Measurements from ENCODE around the gene PRSS23. TPM values are rescaled to one million over a fixed set of nuclear protein-coding genes. Genes with fewer than 3 reads are reported as not detected.

The PRSS23 gene
- polyA plus RNA-seq, 1 experiment, result 50.3 TPM

- Histone ChIP-seq H3K27me3 (ENCODE audit: control insufficient read depth, insufficient read depth, low read length) (no peaks in the 10 kb centered on the region), H3K9me3 (ENCODE audit: control insufficient read depth, insufficient read depth, low read length) (no peaks in the 10 kb centered on the region), H3K27ac (ENCODE audit: low read depth, low read length) (no peak overlapping the region), H3K4me3 (ENCODE audit: low read depth, low read length) (no peak overlapping the region)
- no peak for DNase-seq (ENCODE audit: low read depth, low spot score)
- no peak for TF ChIP-seq CTCF (IDR thresholded peaks at IDR 0.05; ENCODE audit: low read depth, low read length)
- POLR2A ChIA-PET, result no interaction called here
- CTCF ChIA-PET, result no interaction called here
Observed at GRCh38 chr11:86782742-86783141, 17.6 kb upstream of the PRSS23 start.

GRCh38 chr11:86783661-86784060 is 16.7 kb upstream of the PRSS23 start:
- no peak for TF ChIP-seq CTCF (IDR thresholded peaks at IDR 0.05; ENCODE audit: low read depth, low read length)
- H3K27me3 ChIP-seq (ENCODE audit: control insufficient read depth, insufficient read depth, low read length), result no peaks in the 10 kb centered on the region
- CTCF ChIA-PET, result interaction anchor here (2.6 kb wide), 1 partner anchor 176 kb away, joined by 10 read pairs; no protein-coding TSS in a partner anchor
- H3K27ac ChIP-seq (ENCODE audit: low read depth, low read length), result no peak overlapping the region
- H3K9me3 ChIP-seq (ENCODE audit: control insufficient read depth, insufficient read depth, low read length), result no peaks in the 10 kb centered on the region
- H3K4me3 ChIP-seq (ENCODE audit: low read depth, low read length), result no peak overlapping the region
- no peak for DNase-seq (ENCODE audit: low read depth, low spot score)
- POLR2A ChIA-PET, result no interaction called here

- Histone ChIP-seq H3K27ac (ENCODE audit: low read depth, low read length) (no peak overlapping the region), H3K4me3 (ENCODE audit: low read depth, low read length) (no peak overlapping the region), H3K9me3 (ENCODE audit: control insufficient read depth, insufficient read depth, low read length) (no peaks in the 10 kb centered on the region), H3K27me3 (ENCODE audit: control insufficient read depth, insufficient read depth, low read length) (no peaks in the 10 kb centered on the region)
- TF ChIP-seq CTCF (IDR thresholded peaks at IDR 0.05; ENCODE audit: low read depth, low read length), result no peak
- ChIA-PET CTCF (interaction anchor here (1.1 to 2.6 kb wide), 2 partner anchors 176 to 423 kb away, joined by 4 to 10 read pairs; no protein-coding TSS in a partner anchor), POLR2A (no interaction called here)
- no peak for DNase-seq (ENCODE audit: low read depth, low spot score)
Observed at GRCh38 chr11:86784241-86784681, 16.1 kb upstream of the PRSS23 start.

- ChIA-PET POLR2A (interaction anchor here (0.6 kb wide), 1 partner anchor 253 kb away, joined by 3 read pairs; no protein-coding TSS in a partner anchor), CTCF (interaction anchor here (1.1 to 2.6 kb wide), 2 partner anchors 178 to 425 kb away, joined by 4 to 10 read pairs; no protein-coding TSS in a partner anchor)
- H3K27me3 ChIP-seq (ENCODE audit: control insufficient read depth, insufficient read depth, low read length), result no peaks in the 10 kb centered on the region
- DNase-seq (ENCODE audit: low read depth, low spot score), result no peak
- no peak overlapping the region for H3K27ac ChIP-seq (ENCODE audit: low read depth, low read length)
- TF ChIP-seq CTCF (IDR thresholded peaks at IDR 0.05; ENCODE audit: low read depth, low read length), result no peak
- no peak overlapping the region for H3K4me3 ChIP-seq (ENCODE audit: low read depth, low read length)
- H3K9me3 ChIP-seq (ENCODE audit: control insufficient read depth, insufficient read depth, low read length), result no peaks in the 10 kb centered on the region
Observed at GRCh38 chr11:86785576-86785975, 14.8 kb upstream of the PRSS23 start.

GRCh38 chr11:86787018-86787536 is 13.3 kb upstream of the PRSS23 start:
- ChIA-PET POLR2A (no interaction called here), CTCF (interaction anchor here (0.5 kb wide), 1 partner anchor 32 kb away, joined by 3 read pairs; no protein-coding TSS in a partner anchor)
- TF ChIP-seq CTCF (IDR thresholded peaks at IDR 0.05; ENCODE audit: low read depth, low read length), result no peak
- no peak for DNase-seq (ENCODE audit: low read depth, low spot score)
- Histone ChIP-seq H3K27me3 (ENCODE audit: control insufficient read depth, insufficient read depth, low read length) (no peaks in the 10 kb centered on the region), H3K9me3 (ENCODE audit: control insufficient read depth, insufficient read depth, low read length) (no peaks in the 10 kb centered on the region), H3K27ac (ENCODE audit: low read depth, low read length) (no peak overlapping the region), H3K4me3 (ENCODE audit: low read depth, low read length) (no peak overlapping the region)

All from AG04450 (cell line).